HL-60 (cell line): ENCODE measurements around the gene SLC2A13.

Experiments used
- POLR2AphosphoS5 ChIP-seq: IDR thresholded peaks from 2 replicates; pipeline ENCODE4 v1.6.1; 2012; ENCODE audit warnings: low read depth
- TF ChIP-seq, protein P1 (sequence below): IDR thresholded peaks from one replicate; pipeline ENCODE4 v1.5.1; 2011; ENCODE audit warnings: low read length, control low read depth, inconsistent platforms; ENCODE audit not compliant: insufficient read depth

DNA sequence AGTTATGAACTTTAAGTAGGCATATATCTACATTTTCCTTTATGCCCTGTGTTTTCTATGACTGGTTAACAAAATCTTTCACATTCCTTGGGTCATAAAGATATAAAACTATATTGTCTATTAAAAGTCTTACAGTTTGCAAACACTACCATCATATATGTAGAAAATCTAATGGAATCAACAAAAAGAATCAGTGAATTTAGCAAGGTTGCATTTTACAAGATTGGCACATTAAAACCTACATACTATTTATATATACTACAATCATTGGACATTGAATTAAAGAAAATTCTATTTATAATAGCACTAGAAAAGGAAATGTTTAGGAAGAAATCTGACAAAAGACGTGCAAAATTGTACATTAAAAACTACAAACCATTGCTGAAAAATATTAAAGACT, 312.9 kb downstream of the SLC2A13 start:
- TF ChIP-seq, protein P1, sequence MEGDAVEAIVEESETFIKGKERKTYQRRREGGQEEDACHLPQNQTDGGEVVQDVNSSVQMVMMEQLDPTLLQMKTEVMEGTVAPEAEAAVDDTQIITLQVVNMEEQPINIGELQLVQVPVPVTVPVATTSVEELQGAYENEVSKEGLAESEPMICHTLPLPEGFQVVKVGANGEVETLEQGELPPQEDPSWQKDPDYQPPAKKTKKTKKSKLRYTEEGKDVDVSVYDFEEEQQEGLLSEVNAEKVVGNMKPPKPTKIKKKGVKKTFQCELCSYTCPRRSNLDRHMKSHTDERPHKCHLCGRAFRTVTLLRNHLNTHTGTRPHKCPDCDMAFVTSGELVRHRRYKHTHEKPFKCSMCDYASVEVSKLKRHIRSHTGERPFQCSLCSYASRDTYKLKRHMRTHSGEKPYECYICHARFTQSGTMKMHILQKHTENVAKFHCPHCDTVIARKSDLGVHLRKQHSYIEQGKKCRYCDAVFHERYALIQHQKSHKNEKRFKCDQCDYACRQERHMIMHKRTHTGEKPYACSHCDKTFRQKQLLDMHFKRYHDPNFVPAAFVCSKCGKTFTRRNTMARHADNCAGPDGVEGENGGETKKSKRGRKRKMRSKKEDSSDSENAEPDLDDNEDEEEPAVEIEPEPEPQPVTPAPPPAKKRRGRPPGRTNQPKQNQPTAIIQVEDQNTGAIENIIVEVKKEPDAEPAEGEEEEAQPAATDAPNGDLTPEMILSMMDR: no peak
- TF ChIP-seq POLR2AphosphoS5: no peak
